ENCODE measurements around the gene FAM181B. TPM values are rescaled to one million over a fixed set of nuclear protein-coding genes. Genes with fewer than 3 reads are reported as not detected.

The FAM181B gene
- polyA plus RNA-seq, 1 donor (not counting 4 experiments of a cell fraction or from before 2014, with no cell fraction given), result 0.01 TPM

DNA sequence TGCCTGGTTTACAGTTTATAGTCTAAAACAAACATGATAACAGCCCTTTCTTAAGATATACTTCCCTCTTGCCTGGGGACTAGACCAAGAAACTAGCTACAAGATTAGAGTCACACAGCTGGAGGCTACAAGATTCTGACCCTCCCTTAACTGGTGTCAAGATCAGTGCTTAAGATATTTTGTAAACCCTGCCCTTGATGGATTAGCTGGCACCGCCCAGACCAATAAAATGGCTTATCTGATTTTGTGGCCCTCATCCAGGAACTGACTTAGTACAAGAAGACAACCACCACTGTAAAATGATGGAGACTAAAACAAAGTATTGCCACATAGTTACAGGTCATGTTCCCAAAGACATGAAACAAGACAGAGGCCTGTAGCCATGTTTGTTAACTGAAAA, 53.4 kb downstream of the FAM181B start:
- Histone ChIP-seq H3K9me1 (ENCODE audit: control insufficient read depth, extremely low read depth, insufficient read depth, low read length) (no peaks in the 10 kb centered on the region), H3K27ac (ENCODE audit: control insufficient read depth, insufficient read depth, low read length) (no peak overlapping the region), H3K4me1 (ENCODE audit: control insufficient read depth, extremely low read depth, insufficient read depth, low read length) (peaks cover 3% of the 10 kb centered on the region), H3K9me3 (ENCODE audit: control insufficient read depth, low read depth, low read length) (no peaks in the 10 kb centered on the region), H4K20me1 (ENCODE audit: control insufficient read depth, extremely low read depth, insufficient read depth, low read length) (no peaks in the 10 kb centered on the region), H3K79me2 (ENCODE audit: control insufficient read depth, insufficient read depth, low read length) (no peaks in the 10 kb centered on the region), H3K36me3 (ENCODE audit: control insufficient read depth in 2 of 2, extremely low read depth in 1 of 2, insufficient read depth in 2 of 2, low read length in 2 of 2) (no peaks in the 10 kb centered on the region), H3K4me3 (ENCODE audit: control insufficient read depth in 2 of 3, extremely low read depth in 1 of 3, insufficient read depth in 2 of 3, low read depth in 1 of 3, low read length in 3 of 3) (no peak overlapping the region), H3K9ac (ENCODE audit: control insufficient read depth, extremely low read depth, insufficient read depth, low read length) (no peak overlapping the region), H2AFZ (ENCODE audit: control insufficient read depth, low read length) (no peak overlapping the region), H3K4me2 (ENCODE audit: control insufficient read depth, extremely low read depth, insufficient read depth, low read depth, low read length) (no peak overlapping the region), H3K27me3 (ENCODE audit: control insufficient read depth, extremely low read depth, insufficient read depth, low read length) (no peaks in the 10 kb centered on the region)
- dilution Hi-C loops (cut with MboI; ENCODE audit: extremely low pct_ligation_motif_present, low sequenced_read_pairs), result no loop called here
- DNase-seq (ENCODE audit: low read depth, low spot score) (no peak), FAIRE-seq (no peak)
- no peak for TF ChIP-seq EZH2 (IDR thresholded peaks at IDR 0.05; ENCODE audit: low read length)
- TF ChIP-seq, protein P1, sequence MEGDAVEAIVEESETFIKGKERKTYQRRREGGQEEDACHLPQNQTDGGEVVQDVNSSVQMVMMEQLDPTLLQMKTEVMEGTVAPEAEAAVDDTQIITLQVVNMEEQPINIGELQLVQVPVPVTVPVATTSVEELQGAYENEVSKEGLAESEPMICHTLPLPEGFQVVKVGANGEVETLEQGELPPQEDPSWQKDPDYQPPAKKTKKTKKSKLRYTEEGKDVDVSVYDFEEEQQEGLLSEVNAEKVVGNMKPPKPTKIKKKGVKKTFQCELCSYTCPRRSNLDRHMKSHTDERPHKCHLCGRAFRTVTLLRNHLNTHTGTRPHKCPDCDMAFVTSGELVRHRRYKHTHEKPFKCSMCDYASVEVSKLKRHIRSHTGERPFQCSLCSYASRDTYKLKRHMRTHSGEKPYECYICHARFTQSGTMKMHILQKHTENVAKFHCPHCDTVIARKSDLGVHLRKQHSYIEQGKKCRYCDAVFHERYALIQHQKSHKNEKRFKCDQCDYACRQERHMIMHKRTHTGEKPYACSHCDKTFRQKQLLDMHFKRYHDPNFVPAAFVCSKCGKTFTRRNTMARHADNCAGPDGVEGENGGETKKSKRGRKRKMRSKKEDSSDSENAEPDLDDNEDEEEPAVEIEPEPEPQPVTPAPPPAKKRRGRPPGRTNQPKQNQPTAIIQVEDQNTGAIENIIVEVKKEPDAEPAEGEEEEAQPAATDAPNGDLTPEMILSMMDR (optimal IDR thresholded peaks at IDR 0.05 in 1 of 3, IDR thresholded peaks at IDR 0.05 in 1 of 3, conservative IDR thresholded peaks at IDR 0.05 in 1 of 3; ENCODE audit: extremely low read depth in 1 of 3, insufficient read depth in 2 of 3, low read length in 3 of 3), result no peak

Small RNA genes within 50 kb of the gene (small RNA-seq; reads per million reads assigned to genes)
- gene RPS28P7 (ENCODE audit: insufficient read length in 3 of 3, low read depth in 3 of 3, low replicate concordance in 1 of 3), result 0 reads per million in 3 experiments

Other genes with a start within 250 kb of the FAM181B start
- 32.3 to 43.5 TPM (median 36.5 TPM) in 3 replicates for gene PRCP, start 166.6 kb upstream of the FAM181B start, polyA plus RNA-seq
- 2.2 to 8.7 TPM (median 8.1 TPM) in 3 replicates for gene DDIAS, start 167.9 kb upstream of the FAM181B start, polyA plus RNA-seq